GM21526 (cell line): ENCODE results near the gene PLA2G4B.

Experiments
- ATAC-seq: cut with Tn5 transposase; IDR thresholded peaks from one replicate; pipeline ENCODE4 v1.9.1; 2021; ENCODE audit warnings: moderate library complexity; ENCODE audit not compliant: unreplicated experiment, low FRiP score

Gene PLA2G4B

GRCh38 chr15:41806291-41807181 lies 32.1 kb upstream of the PLA2G4B start:
- ATAC-seq: no peak

DNA sequence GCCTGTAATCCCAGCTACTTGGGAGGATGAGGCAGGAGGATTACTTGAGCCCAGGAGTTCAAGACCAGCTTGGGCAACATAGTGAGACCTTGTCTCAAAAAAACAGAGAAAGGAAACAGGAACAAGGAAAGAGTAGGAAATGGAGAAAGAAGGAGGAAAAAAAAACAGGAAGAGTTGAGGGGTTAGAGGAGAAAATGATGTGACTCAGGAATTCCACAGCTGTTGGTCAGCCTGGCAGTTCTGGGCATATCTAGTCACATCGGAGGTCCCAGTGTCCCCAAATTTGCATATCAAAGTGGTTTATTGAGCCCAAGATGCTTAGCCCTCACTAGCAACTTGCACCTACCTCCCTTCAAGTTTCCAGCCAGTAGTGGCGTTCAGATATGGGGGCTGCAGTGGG lies 29.5 kb upstream of the PLA2G4B start:
- no peak for ATAC-seq

DNA sequence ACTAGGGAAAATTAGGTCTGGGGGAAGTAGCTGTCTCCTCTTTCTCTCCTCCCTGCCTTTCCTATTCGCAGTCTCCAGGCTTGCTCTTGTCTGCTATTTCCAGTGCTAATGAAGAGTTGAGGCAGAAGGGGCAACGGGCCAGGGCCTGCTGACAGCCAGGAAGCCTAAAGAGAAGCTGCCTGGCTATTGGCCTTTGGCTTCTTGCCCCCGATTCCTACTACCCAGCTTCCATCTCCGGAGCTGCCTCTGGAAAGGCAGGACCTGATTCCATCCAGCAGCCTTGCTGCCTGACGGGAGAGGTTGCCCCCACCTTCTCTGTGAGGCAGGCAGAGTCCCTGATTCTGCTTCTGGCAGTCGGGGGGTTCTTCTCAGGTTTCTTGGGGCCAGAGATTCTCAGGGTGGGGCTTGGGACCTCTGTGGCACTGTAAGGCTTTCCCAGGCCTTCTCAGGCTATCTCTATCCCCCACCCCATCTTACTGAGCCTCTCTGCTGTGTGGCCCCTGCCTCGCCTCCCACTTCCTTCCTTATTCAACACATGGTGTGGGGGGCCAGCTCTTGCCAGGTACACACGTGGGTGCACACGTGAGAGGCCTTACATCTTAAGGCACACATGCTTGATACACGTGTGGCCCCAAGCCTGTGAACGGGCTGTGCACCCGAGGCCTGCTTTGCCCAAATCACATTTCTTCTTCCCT lies 29.0 kb upstream of the PLA2G4B start:
- no peak for ATAC-seq

- ATAC-seq: peak; percentile 14
Observed at GRCh38 chr15:41810651-41811431, 27.8 kb upstream of the PLA2G4B start.

DNA sequence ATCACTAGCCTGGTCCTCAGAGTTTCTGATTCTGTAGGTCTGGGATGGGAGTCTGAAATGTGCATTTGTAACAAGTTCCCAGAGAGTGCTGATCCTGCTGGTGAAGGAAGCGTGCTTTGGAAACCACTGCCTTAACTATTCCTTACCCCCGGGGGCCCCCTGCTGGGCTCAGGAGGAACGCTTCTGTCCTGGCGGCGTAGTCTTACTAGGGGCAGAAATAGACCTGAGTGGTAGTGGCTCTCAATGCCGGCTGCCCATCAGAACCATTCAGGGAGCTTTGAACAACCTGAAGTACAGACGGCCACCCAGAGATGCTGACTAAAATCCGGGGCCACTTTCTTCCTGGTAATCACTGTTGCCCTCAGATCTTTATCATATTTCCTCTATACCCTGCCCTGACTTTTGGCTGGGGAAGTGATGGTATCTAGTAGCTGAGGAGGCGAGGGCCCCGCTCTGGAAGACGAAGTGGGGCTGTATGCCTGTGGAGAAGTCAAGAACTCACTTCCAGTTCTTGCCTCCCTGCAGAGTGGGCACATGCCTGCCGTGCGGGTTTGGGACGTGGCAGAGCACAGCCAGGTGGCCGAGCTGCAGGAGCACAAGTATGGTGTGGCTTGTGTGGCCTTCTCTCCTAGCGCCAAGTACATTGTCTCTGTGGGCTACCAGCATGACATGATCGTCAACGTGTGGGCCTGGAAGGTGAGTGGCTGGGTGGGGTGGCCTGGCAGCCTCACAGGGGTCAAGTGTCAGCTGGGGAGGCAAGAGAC lies 27.0 kb upstream of the PLA2G4B start:
- peak; percentile 63 for ATAC-seq

GRCh38 chr15:41812820-41813375 lies 25.7 kb upstream of the PLA2G4B start:
- no peak for ATAC-seq

GRCh38 chr15:41813426-41813825 lies 25.2 kb upstream of the PLA2G4B start:
- ATAC-seq: no peak

DNA sequence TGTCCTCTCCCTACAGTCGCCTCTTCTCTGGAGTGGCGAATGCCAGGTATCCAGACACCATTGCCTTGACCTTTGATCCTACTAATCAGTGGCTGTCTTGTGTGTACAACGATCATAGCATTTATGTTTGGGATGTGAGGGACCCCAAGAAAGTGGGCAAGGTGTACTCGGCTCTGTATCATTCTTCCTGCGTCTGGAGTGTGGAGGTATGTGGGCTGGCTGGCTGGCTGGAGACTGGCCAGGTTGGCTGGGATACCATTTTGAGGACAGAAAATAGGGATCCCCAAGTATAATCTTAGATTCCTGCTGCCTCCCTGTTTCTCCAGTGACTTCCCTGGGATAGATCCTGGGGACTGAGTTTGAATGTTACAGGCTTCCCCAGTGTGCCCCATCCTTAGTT lies 24.1 kb upstream of the PLA2G4B start:
- ATAC-seq: no peak

GRCh38 chr15:41816788-41817187 lies 21.9 kb upstream of the PLA2G4B start:
- no peak for ATAC-seq

DNA sequence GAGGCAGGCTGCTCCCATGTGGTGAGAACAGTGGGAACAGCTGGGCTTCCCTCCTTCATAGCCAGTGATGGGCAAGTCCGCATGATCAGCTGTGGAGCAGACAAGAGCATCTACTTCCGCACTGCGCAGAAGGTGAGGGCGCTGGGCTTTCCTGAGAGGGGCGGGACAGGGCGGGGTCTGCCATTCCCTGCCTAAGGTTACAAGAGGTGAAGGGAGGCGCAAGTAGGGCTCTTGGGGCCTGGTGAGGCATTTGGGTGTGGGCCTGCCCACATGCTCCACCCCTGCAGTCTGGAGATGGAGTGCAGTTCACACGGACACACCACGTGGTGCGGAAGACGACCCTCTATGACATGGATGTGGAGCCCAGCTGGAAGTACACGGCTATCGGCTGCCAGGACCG lies 21.3 kb upstream of the PLA2G4B start:
- ATAC-seq: no peak

- no peak for ATAC-seq
Observed at GRCh38 chr15:41817781-41818180, 20.9 kb upstream of the PLA2G4B start.

DNA sequence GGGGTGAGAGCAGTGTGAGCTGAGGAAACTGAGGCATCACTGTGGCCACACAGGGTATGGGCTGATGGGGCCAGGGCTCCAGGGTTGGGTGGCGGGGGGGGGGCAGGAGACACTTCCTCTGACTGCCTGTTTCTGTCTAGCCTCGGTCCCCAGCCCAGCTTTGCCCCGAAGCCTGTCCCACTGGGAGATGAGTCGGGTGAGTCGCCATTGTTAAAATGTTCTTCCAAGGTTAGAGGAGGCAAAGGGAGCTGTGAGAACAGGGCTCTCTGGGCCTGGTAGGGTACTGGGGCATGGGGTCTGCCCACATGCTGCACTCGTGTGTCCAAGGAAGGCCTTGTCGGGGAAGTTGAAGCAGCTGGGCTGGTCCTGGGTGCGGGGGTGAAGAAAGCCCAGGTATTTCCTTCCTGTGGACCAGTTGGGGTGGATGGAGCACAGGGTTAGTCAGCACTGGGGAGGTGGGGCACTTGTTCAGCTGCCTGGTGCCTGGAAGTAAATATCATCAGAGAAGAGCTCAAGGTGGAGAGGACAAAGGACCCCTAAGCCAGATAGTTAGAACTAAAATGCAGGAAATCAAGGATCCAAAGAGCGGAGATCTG lies 19.1 kb upstream of the PLA2G4B start:
- no peak for ATAC-seq

GRCh38 chr15:41820791-41821423 lies 17.7 kb upstream of the PLA2G4B start:
- ATAC-seq: no peak

GRCh38 chr15:41821831-41822230 lies 16.8 kb upstream of the PLA2G4B start:
- ATAC-seq: no peak

DNA sequence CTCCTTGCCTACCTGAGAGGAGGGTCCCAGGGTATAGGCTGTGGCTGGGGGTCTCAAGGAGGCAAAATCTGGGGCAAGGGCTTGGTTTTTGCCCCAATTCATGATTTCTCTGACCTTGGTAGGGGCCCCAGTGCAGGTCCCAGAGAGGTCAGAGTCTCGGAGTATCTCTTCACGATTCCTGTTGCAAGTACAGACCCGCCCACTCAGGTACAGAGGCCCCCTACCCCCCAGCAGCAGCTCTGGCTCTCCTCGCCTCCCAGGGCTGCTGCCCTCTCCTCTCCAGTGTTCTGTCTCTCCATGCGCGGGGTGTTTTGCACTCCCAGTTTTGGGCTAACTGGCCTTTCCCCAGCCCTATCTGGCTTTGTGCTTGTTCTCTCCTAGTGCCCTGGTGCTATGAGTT lies 16.2 kb upstream of the PLA2G4B start:
- ATAC-seq: no peak

- no peak for ATAC-seq
Observed at GRCh38 chr15:41822957-41823356, 15.7 kb upstream of the PLA2G4B start.

DNA sequence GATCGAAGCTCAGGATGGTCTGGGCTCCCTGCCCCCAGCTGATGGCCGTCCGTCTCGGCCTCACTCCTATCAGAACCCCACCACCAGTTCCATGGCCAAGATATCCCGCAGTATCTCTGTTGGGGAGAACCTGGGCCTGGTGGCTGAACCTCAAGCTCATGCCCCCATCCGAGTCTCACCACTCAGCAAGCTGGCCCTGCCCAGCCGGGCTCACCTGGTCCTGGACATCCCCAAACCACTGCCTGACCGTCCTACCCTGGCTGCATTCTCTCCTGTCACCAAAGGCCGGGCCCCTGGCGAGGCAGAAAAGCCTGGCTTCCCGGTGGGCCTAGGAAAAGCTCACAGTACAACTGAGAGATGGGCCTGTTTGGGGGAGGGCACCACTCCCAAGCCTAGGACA lies 15.1 kb upstream of the PLA2G4B start:
- ATAC-seq: no peak

DNA sequence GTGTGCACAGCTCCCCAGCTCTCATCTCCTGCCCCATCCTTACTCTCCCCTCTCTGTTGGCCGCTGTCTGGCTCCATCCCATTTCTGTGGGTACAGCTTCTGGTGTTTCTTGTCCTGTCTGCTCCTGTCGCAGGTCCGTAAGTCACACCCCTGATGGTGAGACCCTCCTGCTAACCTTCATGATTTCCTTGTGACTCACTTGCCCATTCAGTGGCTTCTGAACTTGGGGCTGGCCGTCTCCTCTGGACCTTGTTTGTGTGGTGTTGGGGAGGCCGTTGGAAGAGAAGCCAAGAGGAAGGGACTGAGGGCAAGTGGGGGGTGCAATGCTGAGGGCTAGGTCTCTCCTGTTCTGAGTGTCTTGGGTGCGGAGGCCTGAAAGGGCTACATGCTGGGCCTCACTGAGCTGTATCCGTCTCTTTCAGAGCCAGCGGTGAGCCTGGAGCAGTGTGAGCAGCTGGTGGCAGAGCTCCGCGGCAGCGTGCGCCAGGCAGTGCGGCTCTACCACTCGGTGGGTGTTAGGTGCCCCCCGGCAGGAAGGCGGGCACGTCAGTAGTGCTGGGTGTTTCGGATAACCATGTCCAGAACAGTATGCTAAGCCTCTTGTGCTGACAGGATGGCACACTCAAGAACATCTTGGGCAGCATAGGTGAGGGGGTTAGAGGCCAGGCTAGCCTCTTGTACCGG lies 14.4 kb upstream of the PLA2G4B start:
- no peak for ATAC-seq

- ATAC-seq: no peak
Observed at GRCh38 chr15:41825145-41825544, 13.5 kb upstream of the PLA2G4B start.
